Neural crest cell (in vitro differentiated cells): ENCODE measurements around the gene ZDHHC12. TPM values are rescaled to one million over a fixed set of nuclear protein-coding genes. Genes with fewer than 3 reads are reported as not detected.

Source experiments
- DNase-seq: peaks from one replicate; pipeline ENCODE4 v3.0.0; 2021; ENCODE audit warnings: low read depth, mixed read lengths, low spot score
- H3K27ac Mint-ChIP-seq: one replicate; pipeline ENCODE4 v1.8.0; 2021; ENCODE audit warnings: mild to moderate bottlenecking, mixed read lengths; ENCODE audit not compliant: unreplicated experiment
- H3K27me3 Mint-ChIP-seq: 2 replicates; pipeline ENCODE4 v1.8.0; 2021; ENCODE audit warnings: low read depth, mild to moderate bottlenecking, mixed read lengths
- H3K36me3 Mint-ChIP-seq: 2 replicates; pipeline ENCODE4 v1.8.0; 2021; ENCODE audit warnings: low read depth, mild to moderate bottlenecking, mixed read lengths
- H3K4me1 Mint-ChIP-seq: 2 replicates; pipeline ENCODE4 v1.8.0; 2021; ENCODE audit warnings: mixed read lengths
- H3K4me3 Mint-ChIP-seq: one replicate; pipeline ENCODE4 v1.8.0; 2021; ENCODE audit warnings: mild to moderate bottlenecking, mixed read lengths
- H3K9me3 Mint-ChIP-seq: 2 replicates; pipeline ENCODE4 v1.8.0; 2021; ENCODE audit warnings: mixed read lengths
- long read RNA-seq: library from polyadenylated mRNA; unstranded; transcript quantifications from one replicate; pipeline ENCODE4 v2.0.0, GENCODE V29; 2020
- total RNA-seq: library from RNA; stranded (reverse); gene quantifications from 2 replicates; pipeline ENCODE4 v1.2.1, GENCODE V29; 2021
- TF ChIP-seq, protein P1 (sequence below): fragments of 200-600 bp; sonication (generic); conservative IDR thresholded peaks from 2 replicates; pipeline ENCODE4 v1.5.0; 2021; ENCODE audit warnings: antibody characterized with exemption, mild to moderate bottlenecking

Gene ZDHHC12
- 15.1 and 15.7 TPM in 2 replicates for total RNA-seq
- long read RNA-seq, transcript ZDHHC12-201 (5 exons, 1,129 nt), result major isoform, 7 of 8 reads
- long read RNA-seq, partial matches to known transcripts, result 1 of 8 reads
- long read RNA-seq, other reads (novel, unspliced or antisense), result 0 of 8 reads

DNA sequence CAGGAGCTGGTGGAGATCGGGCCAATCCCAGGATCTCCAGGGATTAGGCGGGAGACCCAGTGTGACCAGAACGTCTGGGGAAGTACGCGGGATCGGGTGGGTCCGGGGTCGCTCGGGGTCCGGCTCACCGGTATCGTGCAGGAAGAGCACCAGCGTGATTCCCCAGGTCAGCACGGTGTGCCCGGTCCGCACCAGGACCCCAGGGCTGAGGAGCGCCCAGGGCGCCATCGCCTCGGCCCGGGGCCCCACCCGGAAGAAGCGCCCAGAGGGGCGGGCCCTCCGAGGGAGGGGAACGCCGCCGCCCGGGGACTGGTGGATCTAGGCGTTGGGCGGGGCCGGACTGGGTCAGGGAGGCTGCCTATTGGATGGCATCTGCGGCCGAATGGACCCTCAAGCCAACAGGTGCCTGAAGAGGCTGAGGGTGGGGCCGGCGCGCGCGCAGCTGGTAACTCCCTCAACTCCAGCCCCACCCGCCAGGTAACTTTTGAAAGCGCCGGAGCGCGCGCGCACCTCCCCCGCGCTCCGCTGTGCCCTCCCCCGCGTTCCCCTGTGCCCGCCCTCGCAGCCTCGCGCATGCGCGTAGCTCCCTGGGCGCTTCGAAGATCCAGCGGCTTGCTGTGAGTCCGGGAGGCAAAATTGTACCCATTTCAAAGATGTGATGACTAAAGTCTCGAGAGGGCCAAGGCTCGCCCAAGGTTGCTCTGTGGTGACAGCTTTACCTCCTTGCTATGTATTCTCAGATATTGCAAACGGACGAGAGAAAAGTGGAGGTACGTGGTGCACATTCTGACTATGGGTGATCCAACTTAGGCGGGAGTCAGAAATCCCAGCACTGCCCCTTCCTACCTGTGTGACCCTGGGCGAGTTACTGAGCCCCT lies at the start of gene ZDHHC12:
Gene ZDHHC12 (minus strand): TSS at position 262 of the 878 bp plus-strand sequence. CDS start 34 bp downstream, at position 228.
- Mint-ChIP-seq H3K36me3 (no peaks in the 10 kb centered on the region), H3K9me3 (peaks cover 3% of the 10 kb centered on the region), H3K27ac (peak within 1 kb of the TSS; percentile 75), H3K4me1 (peaks cover 30% of the 10 kb centered on the region), H3K4me3 (peak within 1 kb of the TSS; percentile 89), H3K27me3 (peaks cover 4% of the 10 kb centered on the region)
- peak; percentile 77 for DNase-seq
- TF ChIP-seq, protein P1, sequence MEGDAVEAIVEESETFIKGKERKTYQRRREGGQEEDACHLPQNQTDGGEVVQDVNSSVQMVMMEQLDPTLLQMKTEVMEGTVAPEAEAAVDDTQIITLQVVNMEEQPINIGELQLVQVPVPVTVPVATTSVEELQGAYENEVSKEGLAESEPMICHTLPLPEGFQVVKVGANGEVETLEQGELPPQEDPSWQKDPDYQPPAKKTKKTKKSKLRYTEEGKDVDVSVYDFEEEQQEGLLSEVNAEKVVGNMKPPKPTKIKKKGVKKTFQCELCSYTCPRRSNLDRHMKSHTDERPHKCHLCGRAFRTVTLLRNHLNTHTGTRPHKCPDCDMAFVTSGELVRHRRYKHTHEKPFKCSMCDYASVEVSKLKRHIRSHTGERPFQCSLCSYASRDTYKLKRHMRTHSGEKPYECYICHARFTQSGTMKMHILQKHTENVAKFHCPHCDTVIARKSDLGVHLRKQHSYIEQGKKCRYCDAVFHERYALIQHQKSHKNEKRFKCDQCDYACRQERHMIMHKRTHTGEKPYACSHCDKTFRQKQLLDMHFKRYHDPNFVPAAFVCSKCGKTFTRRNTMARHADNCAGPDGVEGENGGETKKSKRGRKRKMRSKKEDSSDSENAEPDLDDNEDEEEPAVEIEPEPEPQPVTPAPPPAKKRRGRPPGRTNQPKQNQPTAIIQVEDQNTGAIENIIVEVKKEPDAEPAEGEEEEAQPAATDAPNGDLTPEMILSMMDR, result no peak

DNA sequence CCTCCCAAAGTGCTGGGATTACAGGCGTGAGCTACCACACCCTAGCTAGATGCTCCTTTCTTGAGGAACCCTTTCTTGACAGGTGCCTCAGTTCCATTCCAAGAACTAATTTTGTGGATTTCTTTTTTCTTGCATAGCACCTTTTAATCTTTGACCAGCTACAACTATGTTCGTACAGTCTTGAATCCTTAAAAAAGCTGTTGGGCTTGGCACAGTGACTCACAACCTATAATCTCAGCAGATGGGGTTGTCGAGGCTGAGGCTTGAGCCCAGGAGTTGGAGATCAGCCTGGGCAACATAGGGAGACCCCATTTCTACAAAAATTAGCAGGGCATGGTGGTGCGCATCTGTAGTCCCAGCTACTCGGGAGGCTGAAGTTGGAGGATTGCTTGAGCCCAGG lies 49.1 kb upstream of the ZDHHC12 start:
- Mint-ChIP-seq H3K27me3 (no peaks in the 10 kb centered on the region), H3K4me3 (peak overlapping the region; percentile 92), H3K27ac (no peak overlapping the region), H3K9me3 (no peaks in the 10 kb centered on the region), H3K36me3 (no peaks in the 10 kb centered on the region), H3K4me1 (peaks cover 10% of the 10 kb centered on the region)
- no peak for DNase-seq
- TF ChIP-seq, protein P1, result no peak

- Mint-ChIP-seq H3K27me3 (no peaks in the 10 kb centered on the region), H3K9me3 (no peaks in the 10 kb centered on the region), H3K4me1 (peaks cover 10% of the 10 kb centered on the region), H3K4me3 (peak within 1 kb of the TSS; percentile 92), H3K36me3 (no peaks in the 10 kb centered on the region), H3K27ac (peak within 1 kb of the TSS; percentile 87)
- DNase-seq, result peak; percentile 87
- TF ChIP-seq, protein P1, result no peak
These were observed 48.0 kb upstream of the ZDHHC12 start, which contains the start of gene ZER1 for GRCh38 chr9:128771745-128772519. Gene ZER1, minus strand, starts transcription at chr9:128771927. Its CDS starts 16,362 bp downstream, at chr9:128755565.

DNA sequence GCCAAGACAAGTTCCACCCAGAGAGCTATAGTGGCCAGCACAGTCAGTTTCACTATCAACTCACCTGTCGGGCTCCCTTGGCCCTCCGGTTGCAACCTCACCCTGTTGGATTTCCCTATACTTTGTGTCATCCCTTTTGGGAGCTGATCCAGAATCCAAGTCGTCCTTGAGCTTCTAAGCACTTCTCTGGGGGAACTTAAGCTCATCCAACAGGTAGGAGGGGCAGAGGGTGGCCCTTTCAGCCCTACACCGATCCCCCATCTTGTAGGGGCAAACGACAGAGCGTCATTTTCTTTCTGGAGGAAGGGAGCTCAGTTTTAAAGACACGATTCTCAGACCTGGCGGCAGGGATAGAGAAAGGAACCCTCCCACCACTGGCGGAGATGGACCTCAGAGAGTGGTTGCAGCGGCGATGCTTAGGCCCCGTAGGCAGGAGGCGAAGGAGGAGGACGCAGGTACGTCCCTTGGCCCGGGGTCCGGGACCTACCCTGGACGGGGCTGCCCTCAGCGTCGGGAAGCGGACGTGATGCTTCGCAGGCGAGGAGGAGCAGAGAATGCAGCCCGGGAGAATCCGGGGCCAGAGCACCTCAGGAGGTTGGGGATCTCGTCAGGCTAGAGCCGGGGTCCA lies 47.3 kb upstream of the ZDHHC12 start:
- Mint-ChIP-seq H3K9me3 (no peaks in the 10 kb centered on the region), H3K36me3 (no peaks in the 10 kb centered on the region), H3K27me3 (no peaks in the 10 kb centered on the region), H3K4me1 (peaks cover 10% of the 10 kb centered on the region), H3K4me3 (peak overlapping the region; percentile 92), H3K27ac (peak overlapping the region; percentile 87)
- TF ChIP-seq, protein P1, result no peak
- peak; percentile 14 for DNase-seq
